HG03064 (cell line): ENCODE data around the gene MYO1F.

Experiments
- ATAC-seq: cut with Tn5 transposase; IDR thresholded peaks from one replicate; pipeline ENCODE4 v1.9.1; 2021; ENCODE audit warnings: low read depth; ENCODE audit not compliant: unreplicated experiment

MYO1F gene

GRCh38 chr19:8473648-8474476 is 103.4 kb downstream of the MYO1F start:
- peak; percentile 53 for ATAC-seq
